Keratinocyte (primary cell): ENCODE results near the gene CITED1. TPM values are rescaled to one million over a fixed set of nuclear protein-coding genes. Genes with fewer than 3 reads are reported as not detected.

Experiments used
- DNase-seq: peaks from one replicate; pipeline ENCODE4 v3.0.0-alpha.2; 2011; ENCODE audit warnings: low read depth, missing footprints, low spot score
- FAIRE-seq: peaks from 2 replicates; lab custom pipeline; 2011; peaks lifted over from hg19 to GRCh38; lab: Jason Lieb, UNC
- H2AFZ ChIP-seq: 2 replicates; pipeline ENCODE4 v1.6.0; 2012; ENCODE audit warnings: low read length, control low read depth, inconsistent platforms; ENCODE audit not compliant: control insufficient read depth
- H3K27ac ChIP-seq: 2 replicates; pipeline ENCODE4 v1.5.1; 2011; ENCODE audit warnings: low read length; ENCODE audit not compliant: control insufficient read depth, insufficient read depth
- H3K27me3 ChIP-seq: 3 replicates; pipeline ENCODE4 v1.6.0; 2011; ENCODE audit warnings: low read length; ENCODE audit not compliant: control insufficient read depth, insufficient read depth; ENCODE audit errors: extremely low read depth
- H3K36me3 ChIP-seq, 2 experiments: 2 replicates in 1 of 2; 3 replicates in 1 of 2; pipeline ENCODE4 v1.5.1; 2011; ENCODE audit warnings: low read length in 2 of 2, mild to moderate bottlenecking in 1 of 2; ENCODE audit not compliant: control insufficient read depth in 2 of 2, insufficient read depth in 2 of 2; ENCODE audit errors: extremely low read depth in 1 of 2
- H3K4me1 ChIP-seq: 3 replicates; pipeline ENCODE4 v1.5.1; 2011; ENCODE audit warnings: low read length; ENCODE audit not compliant: control insufficient read depth, insufficient read depth; ENCODE audit errors: extremely low read depth
- H3K4me2 ChIP-seq: 3 replicates; pipeline ENCODE4 v1.6.0; 2011; ENCODE audit warnings: low read depth, low read length; ENCODE audit not compliant: control insufficient read depth, insufficient read depth; ENCODE audit errors: extremely low read depth
- H3K4me3 ChIP-seq, 3 experiments: fragments of 200-600 bp in 1 of 3; sonication (generic) in 1 of 3; 2 replicates in 2 of 3; 3 replicates in 1 of 3; pipeline ENCODE4 v1.5.1; 2011 to 2016; ENCODE audit warnings: low read length in 3 of 3, mild to moderate bottlenecking in 3 of 3, control low read depth in 2 of 3, inconsistent platforms in 1 of 3, low read depth in 1 of 3, mixed read lengths in 1 of 3, mixed run types in 1 of 3, moderate library complexity in 1 of 3; ENCODE audit not compliant: control insufficient read depth in 2 of 3, insufficient read depth in 2 of 3; ENCODE audit errors: extremely low read depth in 1 of 3
- H3K79me2 ChIP-seq: 2 replicates; pipeline ENCODE4 v1.6.0; 2012; ENCODE audit warnings: low read length; ENCODE audit not compliant: control insufficient read depth, insufficient read depth
- H3K9ac ChIP-seq: 3 replicates; pipeline ENCODE4 v1.6.0; 2011; ENCODE audit warnings: low read length; ENCODE audit not compliant: control insufficient read depth, insufficient read depth; ENCODE audit errors: extremely low read depth
- H3K9me1 ChIP-seq: 3 replicates; pipeline ENCODE4 v1.6.0; 2011; ENCODE audit warnings: low read length; ENCODE audit not compliant: control insufficient read depth, insufficient read depth; ENCODE audit errors: extremely low read depth
- H3K9me3 ChIP-seq: 2 replicates; pipeline ENCODE4 v1.5.1; 2012; ENCODE audit warnings: low read depth, low read length; ENCODE audit not compliant: control insufficient read depth
- H4K20me1 ChIP-seq: 3 replicates; pipeline ENCODE4 v1.6.0; 2011; ENCODE audit warnings: low read length; ENCODE audit not compliant: control insufficient read depth, insufficient read depth; ENCODE audit errors: extremely low read depth
- CTCF ChIP-seq, 3 experiments: IDR thresholded peaks in 1 of 3; conservative IDR thresholded peaks in 1 of 3; optimal IDR thresholded peaks in 1 of 3; 2 replicates in 2 of 3; 3 replicates in 1 of 3; pipeline versions ENCODE3 to v1.5.1; 2011; ENCODE audit warnings: low read length in 3 of 3, mild to moderate bottlenecking in 3 of 3, moderate library complexity in 2 of 3, control low read depth in 1 of 3, inconsistent platforms in 1 of 3; ENCODE audit not compliant: insufficient read depth in 2 of 3; ENCODE audit errors: extremely low read depth in 1 of 3
- EZH2 ChIP-seq: IDR thresholded peaks from one replicate; pipeline ENCODE4 v1.6.1; 2012; ENCODE audit warnings: inconsistent platforms, mild to moderate bottlenecking, low read length, moderate library complexity
- dilution Hi-C: fragments of 300-500 bp; cut with MboI; formaldehyde crosslinking; loops from one replicate; pipeline ENCODE4 v1.7.0; 2020; ENCODE audit warnings: low sequenced_read_pairs; ENCODE audit not compliant: extremely low pct_ligation_motif_present
- polyA plus RNA-seq, 5 experiments: library from polyadenylated mRNA; depleted of rRNA in 3 of 5; stranded (reverse) in 3 of 5; stranded (forward) in 1 of 5; unstranded in 1 of 5; fragments of >200 nt; gene quantifications; 1 replicate in 1 of 5; 2 replicates in 3 of 5; 3 replicates in 1 of 5; pipeline versions ENCODE4 v1.2.1 to v1.2.3, GENCODE V29; 2011 to 2012; ENCODE audit warnings: missing spikeins in 2 of 5, low read depth in 1 of 5, low replicate concordance in 1 of 5

Gene CITED1
- polyA plus RNA-seq, 1 donor (not counting 4 experiments of a cell fraction or from before 2014, with no cell fraction given), result 0.30 TPM

DNA sequence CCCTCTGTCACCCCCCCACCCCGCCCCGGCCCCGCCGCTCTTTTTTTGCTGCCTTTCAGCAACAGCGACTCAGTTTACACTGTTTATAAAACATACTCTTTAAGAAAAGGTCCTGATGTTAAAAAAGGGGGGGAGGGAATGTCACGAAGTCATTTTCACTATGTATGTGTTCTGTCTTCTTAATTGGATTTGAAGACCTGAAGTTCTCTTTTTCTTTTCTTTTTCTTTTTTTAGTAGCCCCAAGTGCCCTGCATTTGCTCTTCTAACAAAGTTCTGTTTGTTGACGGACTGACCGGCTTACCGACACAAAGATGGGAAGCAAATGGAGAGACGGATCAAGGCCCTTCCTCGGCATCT is 2.5 kb upstream of the CITED1 start:
- Histone ChIP-seq H3K9ac (no peak overlapping the region), H3K9me3 (no peaks in the 10 kb centered on the region), H4K20me1 (no peaks in the 10 kb centered on the region), H3K27ac (no peak overlapping the region), H3K4me1 (peaks cover 11% of the 10 kb centered on the region), H3K36me3 (no peaks in the 10 kb centered on the region), H3K9me1 (no peaks in the 10 kb centered on the region), H3K79me2 (no peaks in the 10 kb centered on the region), H3K4me3 (peak overlapping the region in 1 of 3 experiments; percentile 43), H3K27me3 (peaks cover 78% of the 10 kb centered on the region), H2AFZ (no peak overlapping the region), H3K4me2 (peak overlapping the region; percentile 64)
- no peak for FAIRE-seq
- DNase-seq, result no peak
- dilution Hi-C loops, result no loop called here
- TF ChIP-seq CTCF (optimal IDR thresholded peaks at IDR 0.05 in 1 of 3, IDR thresholded peaks at IDR 0.05 in 1 of 3, conservative IDR thresholded peaks at IDR 0.05 in 1 of 3; ENCODE audit: extremely low read depth in 1 of 3, insufficient read depth in 2 of 3, low read length in 3 of 3) (no peak), EZH2 (peak; percentile 76)

- no peak overlapping the region for H3K9ac ChIP-seq
- peaks cover 81% of the 10 kb centered on the region for H3K27me3 ChIP-seq
- FAIRE-seq, result no peak
- H4K20me1 ChIP-seq, result no peaks in the 10 kb centered on the region
- dilution Hi-C loops, result no loop called here
- no peaks in the 10 kb centered on the region for H3K9me1 ChIP-seq
- no peak overlapping the region for H2AFZ ChIP-seq
- TF ChIP-seq EZH2 (no peak), CTCF (optimal IDR thresholded peaks at IDR 0.05 in 1 of 3, IDR thresholded peaks at IDR 0.05 in 1 of 3, conservative IDR thresholded peaks at IDR 0.05 in 1 of 3; ENCODE audit: extremely low read depth in 1 of 3, insufficient read depth in 2 of 3, low read length in 3 of 3) (no peak)
- no peak for DNase-seq
- peaks cover 8% of the 10 kb centered on the region for H3K4me1 ChIP-seq
- H3K4me3 ChIP-seq, result no peak overlapping the region
- H3K4me2 ChIP-seq, result peak overlapping the region; percentile 74
- H3K27ac ChIP-seq, result no peak overlapping the region
- H3K9me3 ChIP-seq, result no peaks in the 10 kb centered on the region
- H3K79me2 ChIP-seq, result no peaks in the 10 kb centered on the region
- H3K36me3 ChIP-seq, result no peaks in the 10 kb centered on the region
Measured at GRCh38 chrX:72307646-72308051, 1.9 kb upstream of the CITED1 start.
